GM20000 (cell line): ENCODE results near the gene ENOX1.

ENCODE experiments used
- DNase-seq: peaks from one replicate; pipeline ENCODE4 v3.0.0; 2012; ENCODE audit warnings: low spot score
- CTCF ChIP-seq: IDR thresholded peaks from 2 replicates; pipeline ENCODE4 v1.5.1; 2012; ENCODE audit warnings: mild to moderate bottlenecking, control low read depth; ENCODE audit errors: extremely low read depth, missing control alignments

ENOX1 gene

DNA sequence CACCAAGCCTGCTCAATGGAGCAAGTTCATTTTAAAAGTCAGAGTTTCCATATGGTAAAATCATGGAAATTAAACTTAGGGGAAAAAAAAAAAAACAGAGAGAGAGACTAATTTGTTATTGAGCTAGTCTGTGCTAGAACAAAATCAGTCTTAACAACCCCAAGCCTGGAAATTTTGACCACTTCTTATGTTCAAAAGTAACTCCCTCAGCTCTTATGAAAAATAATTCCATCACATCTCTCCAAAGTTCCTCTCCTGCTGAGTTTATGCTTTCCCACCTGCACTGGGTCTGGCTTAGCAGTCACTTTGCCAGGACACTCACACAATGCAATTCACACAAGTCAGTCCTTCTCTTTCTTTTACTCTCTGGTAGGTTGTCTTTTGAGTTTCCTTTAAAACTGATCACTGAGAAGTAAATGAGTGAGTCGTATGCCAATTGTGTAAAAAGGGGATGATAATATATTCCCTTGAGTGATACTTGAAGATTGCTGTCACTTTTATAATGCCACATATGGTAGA is 92.6 kb downstream of the ENOX1 start:
- DNase-seq: no peak
- no peak for TF ChIP-seq CTCF

- no peak for DNase-seq
- TF ChIP-seq CTCF: no peak
These were observed 93.1 kb downstream of the ENOX1 start for GRCh38 chr13:43693639-43694038.

GRCh38 chr13:43688227-43688907 is 98.4 kb downstream of the ENOX1 start:
- no peak for DNase-seq
- TF ChIP-seq CTCF: no peak

DNA sequence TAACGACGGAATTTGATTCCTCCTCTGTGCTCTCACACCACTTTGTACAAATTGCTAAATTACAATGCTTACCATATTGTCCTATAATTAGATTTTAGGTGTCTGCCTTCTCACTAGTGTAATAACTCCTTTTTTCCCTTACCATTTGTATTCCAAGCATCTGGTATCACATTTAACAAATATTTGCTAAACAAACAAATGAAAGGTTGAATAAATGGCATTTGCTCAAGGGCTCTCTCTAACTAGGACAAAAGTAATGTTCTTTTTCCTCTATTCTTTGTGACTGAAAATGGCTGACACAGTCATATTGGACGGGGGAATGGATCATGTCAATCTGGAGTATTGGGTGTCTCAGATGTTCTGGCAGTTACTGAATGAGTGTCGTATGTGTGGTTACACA is 99.7 kb downstream of the ENOX1 start:
- no peak for TF ChIP-seq CTCF
- no peak for DNase-seq

GRCh38 chr13:43686557-43686956 is 100.2 kb downstream of the ENOX1 start:
- TF ChIP-seq CTCF: no peak
- DNase-seq: no peak

GRCh38 chr13:43684963-43685725 is 101.6 kb downstream of the ENOX1 start:
- DNase-seq: no peak
- no peak for TF ChIP-seq CTCF

- no peak for TF ChIP-seq CTCF
These were observed 104.1 kb downstream of the ENOX1 start for GRCh38 chr13:43682701-43683100.

More at GRCh38 chr13:43682701-43683100, 104.1 kb downstream of the ENOX1 start:
- DNase-seq: no peak
